DOHH2 (cell line): ENCODE measurements around the gene CHD9NB.

Source experiments
- H3F3A ChIP-seq: fragments of 200-600 bp; sonication (generic), shearing (Covaris generic); 2 replicates; pipeline ENCODE4 v1.6.0; 2016; ENCODE audit warnings: antibody characterized with exemption, mild to moderate bottlenecking; ENCODE audit not compliant: control insufficient read depth, insufficient read depth
- H3K27ac ChIP-seq: fragments of 200-600 bp; sonication (generic); 2 replicates; pipeline ENCODE4 v1.5.1; 2014; ENCODE audit warnings: low read depth, mild to moderate bottlenecking, low read length, moderate library complexity
- H3K27me3 ChIP-seq: fragments of 200-600 bp; sonication (generic); 2 replicates; pipeline ENCODE4 v1.6.1; 2014; ENCODE audit warnings: mild to moderate bottlenecking, low read length, mixed read lengths; ENCODE audit not compliant: control insufficient read depth
- H3K36me3 ChIP-seq: fragments of 200-600 bp; sonication (generic); 2 replicates; pipeline ENCODE4 v1.6.1; 2014; ENCODE audit warnings: mild to moderate bottlenecking, low read length, moderate library complexity, mixed read lengths; ENCODE audit not compliant: control insufficient read depth
- H3K4me1 ChIP-seq: fragments of 200-600 bp; sonication (generic); 2 replicates; pipeline ENCODE4 v1.6.1; 2014; ENCODE audit warnings: mild to moderate bottlenecking, low read length, mixed read lengths; ENCODE audit not compliant: control insufficient read depth
- H3K4me2 ChIP-seq: fragments of 200-600 bp; sonication (generic); 2 replicates; pipeline ENCODE4 v1.6.0; 2014; ENCODE audit warnings: mild to moderate bottlenecking, low read length, moderate library complexity
- H3K4me3 ChIP-seq: fragments of 200-600 bp; sonication (generic); 2 replicates; pipeline ENCODE4 v1.5.1; 2014; ENCODE audit warnings: mild to moderate bottlenecking, low read length, mixed read lengths
- H3K79me2 ChIP-seq: fragments of 200-600 bp; sonication (generic); 2 replicates; pipeline ENCODE4 v1.6.1; 2014; ENCODE audit warnings: mild to moderate bottlenecking, low read length, mixed read lengths; ENCODE audit not compliant: control insufficient read depth
- H3K9me2 ChIP-seq: fragments of 200-600 bp; sonication (generic); replicated peaks from 2 replicates; pipeline ENCODE4 v1.6.1; 2014; ENCODE audit warnings: mild to moderate bottlenecking, low read length, mixed read lengths; ENCODE audit not compliant: control insufficient read depth
- H3K9me3 ChIP-seq: fragments of 200-600 bp; sonication (generic); 2 replicates; pipeline ENCODE4 v1.6.1; 2014; ENCODE audit warnings: antibody characterized with exemption, low read length, mixed read lengths; ENCODE audit not compliant: control insufficient read depth, insufficient read depth
- H4K20me1 ChIP-seq: fragments of 200-600 bp; sonication (generic); 2 replicates; pipeline ENCODE4 v1.6.0; 2014; ENCODE audit warnings: low read depth, mild to moderate bottlenecking, antibody characterized with exemption, low read length, moderate library complexity; ENCODE audit not compliant: control insufficient read depth, insufficient read depth
- CTCF ChIP-seq: fragments of 200-600 bp; sonication (generic); IDR thresholded peaks from one replicate; pipeline ENCODE4 v1.5.1; 2014; ENCODE audit warnings: antibody characterized with exemption, mild to moderate bottlenecking, low read depth, low read length; ENCODE audit not compliant: poor library complexity, severe bottlenecking
- EZH2phosphoT487 ChIP-seq: fragments of 200-600 bp; sonication (generic); IDR thresholded peaks from 2 replicates; pipeline ENCODE4 v1.6.1; 2017; ENCODE audit warnings: borderline replicate concordance, mild to moderate bottlenecking, antibody characterized with exemption, low read length, moderate library complexity, mixed read lengths

CHD9NB gene

GRCh38 chr16:53067675-53068074 lies 15.0 kb upstream of the CHD9NB start:
- no peak for TF ChIP-seq CTCF
- H3K9me2 ChIP-seq, result no peaks in the 10 kb centered on the region
- no peak overlapping the region for H3K27ac ChIP-seq
- no peaks in the 10 kb centered on the region for H4K20me1 ChIP-seq
- H3K79me2 ChIP-seq, result peaks cover 88% of the 10 kb centered on the region
- no peak overlapping the region for H3K4me2 ChIP-seq
- peaks cover 4% of the 10 kb centered on the region; the same call in 1 of the 2 replicates for H3F3A ChIP-seq
- H3K9me3 ChIP-seq, result no peaks in the 10 kb centered on the region
- H3K36me3 ChIP-seq, result peaks cover 44% of the 10 kb centered on the region
- no peak overlapping the region for H3K4me3 ChIP-seq
- peaks cover 63% of the 10 kb centered on the region for H3K4me1 ChIP-seq
- no peaks in the 10 kb centered on the region for H3K27me3 ChIP-seq

GRCh38 chr16:53065461-53066061 lies 12.9 kb upstream of the CHD9NB start:
- H3K9me2 ChIP-seq, result no peaks in the 10 kb centered on the region
- H4K20me1 ChIP-seq, result no peaks in the 10 kb centered on the region
- H3K27me3 ChIP-seq, result no peaks in the 10 kb centered on the region
- TF ChIP-seq EZH2phosphoT487 (no peak), CTCF (no peak)
- peaks cover 36% of the 10 kb centered on the region for H3K36me3 ChIP-seq
- no peak overlapping the region for H3K4me2 ChIP-seq
- peaks cover 66% of the 10 kb centered on the region for H3K4me1 ChIP-seq
- no peak overlapping the region for H3K4me3 ChIP-seq
- peaks cover 7% of the 10 kb centered on the region for H3F3A ChIP-seq
- no peak overlapping the region for H3K27ac ChIP-seq
- no peaks in the 10 kb centered on the region for H3K9me3 ChIP-seq
- peaks cover 90% of the 10 kb centered on the region for H3K79me2 ChIP-seq

- TF ChIP-seq EZH2phosphoT487 (no peak), CTCF (no peak)
- H3K79me2 ChIP-seq, result peaks cover 90% of the 10 kb centered on the region
- no peak overlapping the region for H3K4me3 ChIP-seq
- H3K27me3 ChIP-seq, result no peaks in the 10 kb centered on the region
- peaks cover 32% of the 10 kb centered on the region for H3K36me3 ChIP-seq
- H3K27ac ChIP-seq, result no peak overlapping the region
- H3K4me1 ChIP-seq, result peaks cover 63% of the 10 kb centered on the region
- no peaks in the 10 kb centered on the region for H3K9me2 ChIP-seq
- H4K20me1 ChIP-seq, result no peaks in the 10 kb centered on the region
- H3K4me2 ChIP-seq, result no peak overlapping the region
- no peaks in the 10 kb centered on the region for H3K9me3 ChIP-seq
- H3F3A ChIP-seq, result peaks cover 7% of the 10 kb centered on the region
These were observed 11.4 kb upstream of the CHD9NB start for GRCh38 chr16:53064081-53064578.
